GM19240 (cell line): ENCODE results near the gene LRFN4.

Experiments
- DNase-seq: peaks from one replicate; pipeline ENCODE4 v3.0.0; 2011; ENCODE audit warnings: low spot score; ENCODE audit not compliant: insufficient read length

Gene LRFN4

GRCh38 chr11:66845143-66845875 lies 11.6 kb upstream of the LRFN4 start:
- DNase-seq = no peak

- no peak for DNase-seq
These were observed 11.0 kb upstream of the LRFN4 start for GRCh38 chr11:66845876-66846212.

GRCh38 chr11:66846671-66847091 lies 10.2 kb upstream of the LRFN4 start:
- DNase-seq = no peak

GRCh38 chr11:66847461-66848232 lies 9.2 kb upstream of the LRFN4 start:
- DNase-seq = no peak

GRCh38 chr11:66848671-66849500 lies 8.0 kb upstream of the LRFN4 start:
- DNase-seq = no peak

- no peak for DNase-seq
These were observed 7.2 kb upstream of the LRFN4 start for GRCh38 chr11:66849501-66850234.

- DNase-seq = no peak
These were observed 6.7 kb upstream of the LRFN4 start for GRCh38 chr11:66850235-66850587.

- DNase-seq = no peak
These were observed 6.2 kb upstream of the LRFN4 start for GRCh38 chr11:66850588-66851238.

- DNase-seq = no peak
These were observed 5.6 kb upstream of the LRFN4 start for GRCh38 chr11:66851239-66851596.

- no peak for DNase-seq
These were observed 5.0 kb upstream of the LRFN4 start for GRCh38 chr11:66851698-66852465.

- no peak for DNase-seq
These were observed 4.2 kb upstream of the LRFN4 start for GRCh38 chr11:66852466-66853241.

- no peak for DNase-seq
These were observed 3.3 kb upstream of the LRFN4 start for GRCh38 chr11:66853242-66854229.

- no peak for DNase-seq
These were observed 2.6 kb upstream of the LRFN4 start for GRCh38 chr11:66854231-66854661.

- no peak for DNase-seq
These were observed 2.1 kb upstream of the LRFN4 start for GRCh38 chr11:66854729-66855211.

- peak; percentile 97 for DNase-seq
These were observed 1.0 kb upstream of the LRFN4 start for GRCh38 chr11:66855574-66856495.

- no peak for DNase-seq
These were observed 516 bp downstream of the LRFN4 start for GRCh38 chr11:66857234-66857926.

GRCh38 chr11:66857927-66858185 lies 992 bp downstream of the LRFN4 start:
- no peak for DNase-seq
